Measurements from ENCODE around the gene PSTPIP1. TPM values are rescaled to one million over a fixed set of nuclear protein-coding genes. Genes with fewer than 3 reads are reported as not detected.

The PSTPIP1 gene
- total and polyA plus RNA-seq, 2 of the 4 experiments (the other 2 are of a cell fraction) = 0.36 to 1.1 TPM

- H3K14ac ChIP-seq (replicated peaks; ENCODE audit: low read depth, low read length) = no peak overlapping the region
- H3K23ac ChIP-seq (ENCODE audit: low read depth, low read length) = no peak overlapping the region
- no peaks in the 10 kb centered on the region for H3K79me1 ChIP-seq (ENCODE audit: low read depth in 1 of 2, low read length in 2 of 2)
- no peaks in the 10 kb centered on the region for H3K36me3 ChIP-seq (ENCODE audit: control insufficient read depth, insufficient read depth, low read length)
- no peak overlapping the region for H3K18ac ChIP-seq (ENCODE audit: low read depth, low read length)
- no peak overlapping the region for H4K8ac ChIP-seq (ENCODE audit: low read depth in 2 of 2, low read length in 2 of 2)
- TF ChIP-seq USF2 (IDR thresholded peaks at IDR 0.05; ENCODE audit: low read depth, low read length) (no peak), BHLHE40 (IDR thresholded peaks at IDR 0.05; ENCODE audit: low read depth, low read length) (no peak), CHD1 (IDR thresholded peaks at IDR 0.05; ENCODE audit: low read depth, low read length) (no peak), MAZ (IDR thresholded peaks at IDR 0.05; ENCODE audit: borderline replicate concordance, low read depth, low read length) (no peak), POLR2A (IDR thresholded peaks at IDR 0.05; ENCODE audit: low read depth, low read length) (no peak), RCOR1 (IDR thresholded peaks at IDR 0.05; ENCODE audit: insufficient replicate concordance, low read length) (no peak), SMC3 (IDR thresholded peaks at IDR 0.05; ENCODE audit: low read depth, low read length) (no peak), FOS (IDR thresholded peaks at IDR 0.05; ENCODE audit: low read depth, low read length) (no peak), MAFK (IDR thresholded peaks at IDR 0.05; ENCODE audit: low read depth, low read length) (no peak), ELK1 (IDR thresholded peaks at IDR 0.05; ENCODE audit: borderline replicate concordance, low read depth, low read length) (no peak), RFX5 (IDR thresholded peaks at IDR 0.05; ENCODE audit: low read depth, low read length) (no peak), MXI1 (IDR thresholded peaks at IDR 0.05; ENCODE audit: borderline replicate concordance, low read depth, low read length) (no peak), NFE2L2 (IDR thresholded peaks at IDR 0.05; ENCODE audit: low read depth, low read length) (no peak), CEBPB (IDR thresholded peaks at IDR 0.05; ENCODE audit: low read depth, low read length) (no peak), RAD21 (IDR thresholded peaks at IDR 0.05; ENCODE audit: low read length) (no peak)
- TF ChIP-seq, protein P1, sequence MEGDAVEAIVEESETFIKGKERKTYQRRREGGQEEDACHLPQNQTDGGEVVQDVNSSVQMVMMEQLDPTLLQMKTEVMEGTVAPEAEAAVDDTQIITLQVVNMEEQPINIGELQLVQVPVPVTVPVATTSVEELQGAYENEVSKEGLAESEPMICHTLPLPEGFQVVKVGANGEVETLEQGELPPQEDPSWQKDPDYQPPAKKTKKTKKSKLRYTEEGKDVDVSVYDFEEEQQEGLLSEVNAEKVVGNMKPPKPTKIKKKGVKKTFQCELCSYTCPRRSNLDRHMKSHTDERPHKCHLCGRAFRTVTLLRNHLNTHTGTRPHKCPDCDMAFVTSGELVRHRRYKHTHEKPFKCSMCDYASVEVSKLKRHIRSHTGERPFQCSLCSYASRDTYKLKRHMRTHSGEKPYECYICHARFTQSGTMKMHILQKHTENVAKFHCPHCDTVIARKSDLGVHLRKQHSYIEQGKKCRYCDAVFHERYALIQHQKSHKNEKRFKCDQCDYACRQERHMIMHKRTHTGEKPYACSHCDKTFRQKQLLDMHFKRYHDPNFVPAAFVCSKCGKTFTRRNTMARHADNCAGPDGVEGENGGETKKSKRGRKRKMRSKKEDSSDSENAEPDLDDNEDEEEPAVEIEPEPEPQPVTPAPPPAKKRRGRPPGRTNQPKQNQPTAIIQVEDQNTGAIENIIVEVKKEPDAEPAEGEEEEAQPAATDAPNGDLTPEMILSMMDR (conservative IDR thresholded peaks at IDR 0.05; ENCODE audit: low read depth, low read length) = no peak
- no peak overlapping the region for H2BK5ac ChIP-seq (ENCODE audit: low read depth, low read length, poor library complexity, severe bottlenecking)
- no peak overlapping the region for H2BK120ac ChIP-seq (ENCODE audit: low read depth, low read length)
- no peak overlapping the region for H4K91ac ChIP-seq (ENCODE audit: insufficient read depth, low read depth, low read length)
- no peak for DNase-seq
- H3K4me1 ChIP-seq (ENCODE audit: control insufficient read depth, insufficient read depth, low read length) = no peaks in the 10 kb centered on the region
- dilution Hi-C loops (cut with HindIII; ENCODE audit: low sequenced_read_pairs, unreplicated experiment) (no loop called here), intact Hi-C loops (cut with micrococcal nuclease) (no loop called here), in situ Hi-C loops (cut with MboI; ENCODE audit: low sequenced_read_pairs) (no loop called here)
- H3K9me1 ChIP-seq (ENCODE audit: insufficient read depth, low read length) = 0 out of 2 replicates have a peak, but pooled peaks cover 3% of the 10 kb centered on the region
- CTCF ChIA-PET = no interaction called here
- H4K20me1 ChIP-seq (ENCODE audit: insufficient read depth, low read length) = no peaks in the 10 kb centered on the region
- no peak overlapping the region for H2AFZ ChIP-seq (replicated peaks; ENCODE audit: low read length, poor library complexity)
- H3K27ac ChIP-seq (ENCODE audit: insufficient read depth, low read length) = no peak overlapping the region
- BruUV-seq (replicated peaks) = no TSS peak
- no peak overlapping the region for H2AK9ac ChIP-seq (replicated peaks; ENCODE audit: low read depth, low read length, poor library complexity)
- no peak overlapping the region for H4K5ac ChIP-seq (ENCODE audit: low read depth, low read length)
- POLR2A ChIA-PET (ENCODE audit: unreplicated experiment) = no interaction called here
- H3K27me3 ChIP-seq (ENCODE audit: control insufficient read depth, insufficient read depth, low read length) = peaks cover 39% of the 10 kb centered on the region
- no peak overlapping the region for H2BK15ac ChIP-seq (ENCODE audit: low read depth, low read length)
- no peak for ATAC-seq (ENCODE audit: low read depth)
- WGBS, 2 experiments (ENCODE audit: extremely low coverage in 2 of 2, insufficient read length in 1 of 2) = no CpG with 5 or more reads among the region's 3 CpGs
- H2AK5ac ChIP-seq (ENCODE audit: low read depth, low read length) = no peak overlapping the region
- H2BK20ac ChIP-seq (ENCODE audit: low read depth, low read length) = no peak overlapping the region
- H3K9me3 ChIP-seq (ENCODE audit: control insufficient read depth, insufficient read depth, low read length) = no peaks in the 10 kb centered on the region
- H3K56ac ChIP-seq (ENCODE audit: extremely low read depth, insufficient read depth, low read length) = no peak overlapping the region
- no peak overlapping the region for H3K4me3 ChIP-seq (ENCODE audit: insufficient read depth, low read depth, low read length)
- no peak overlapping the region for H3K4ac ChIP-seq (ENCODE audit: low read depth, low read length)
- no peak overlapping the region for H3K4me2 ChIP-seq (ENCODE audit: low read depth, low read length)
- H3K9ac ChIP-seq (ENCODE audit: low read depth, low read length) = no peak overlapping the region
Measured at GRCh38 chr15:76986743-76987142, 8.2 kb upstream of the PSTPIP1 start.
